Middle frontal gyrus (tissue), 1 donor: Measurements from ENCODE around the gene MPST.

Experiments used
- DNase-seq: peaks from one replicate; pipeline ENCODE4 v3.0.0-alpha.2; 2015; ENCODE audit warnings: low spot score; ENCODE audit errors: extremely low spot score

The MPST gene

GRCh38 chr22:37021710-37022482, 2.4 kb downstream of the MPST start:
- no peak for DNase-seq

GRCh38 chr22:37022483-37023337, 3.2 kb downstream of the MPST start:
- DNase-seq, result no peak

DNA sequence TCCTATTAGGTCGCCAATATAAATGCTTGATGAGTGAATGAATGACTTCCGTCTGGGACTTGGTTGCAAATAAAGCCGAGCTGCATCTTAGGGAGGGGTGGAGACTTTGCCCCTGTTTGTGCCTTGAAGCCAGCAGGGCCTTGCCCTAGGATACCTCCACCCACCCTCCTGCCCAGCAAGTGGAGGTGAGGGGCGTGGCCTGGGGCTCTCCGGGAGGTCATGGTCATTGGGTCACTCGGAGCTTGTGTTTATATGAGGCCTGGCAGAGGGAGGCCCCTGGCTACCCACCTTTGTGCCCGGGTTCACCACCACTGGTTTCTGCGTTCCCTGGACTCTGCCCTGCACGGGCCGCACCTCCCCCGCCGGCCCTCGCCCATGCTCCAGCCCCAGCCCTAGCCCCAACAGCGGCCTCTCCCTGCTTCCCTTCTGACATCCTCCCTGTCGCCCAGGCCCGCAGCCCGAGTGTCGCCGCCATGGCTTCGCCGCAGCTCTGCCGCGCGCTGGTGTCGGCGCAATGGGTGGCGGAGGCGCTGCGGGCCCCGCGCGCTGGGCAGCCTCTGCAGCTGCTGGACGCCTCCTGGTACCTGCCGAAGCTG, 4.3 kb downstream of the MPST start:
- DNase-seq, result no peak

GRCh38 chr22:37024339-37025157, 5.0 kb downstream of the MPST start:
- no peak for DNase-seq

- DNase-seq, result no peak
Measured at GRCh38 chr22:37025500-37026070, 6.0 kb downstream of the MPST start.

GRCh38 chr22:37026325-37026724, 6.8 kb downstream of the MPST start:
- DNase-seq, result no peak

DNA sequence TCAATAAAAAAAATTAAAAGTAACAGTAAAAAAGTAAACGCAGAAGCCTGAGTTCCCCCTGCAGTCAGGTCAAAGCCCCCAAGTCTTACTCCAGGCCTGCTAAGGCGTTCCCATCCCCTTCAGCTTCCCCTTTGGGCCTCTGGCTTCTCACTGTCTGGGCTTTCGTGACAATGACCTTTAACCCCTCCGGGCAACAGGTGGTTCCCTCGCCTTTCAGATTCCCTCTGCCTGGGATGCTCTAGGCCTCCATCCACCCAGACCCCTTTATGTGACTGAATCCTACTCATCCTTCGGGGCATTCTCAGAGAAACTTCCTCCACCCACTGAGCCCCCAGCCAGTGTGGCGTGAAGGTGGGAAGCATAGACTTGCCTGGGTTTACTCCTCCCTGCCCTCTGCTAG, 8.0 kb downstream of the MPST start:
- DNase-seq, result no peak

GRCh38 chr22:37028692-37029674, 9.4 kb downstream of the MPST start:
- DNase-seq, result no peak

GRCh38 chr22:37030560-37031281, 11.2 kb downstream of the MPST start:
- no peak for DNase-seq

GRCh38 chr22:37032134-37032534, 12.6 kb downstream of the MPST start:
- no peak for DNase-seq

- DNase-seq, result no peak
Measured at GRCh38 chr22:37032535-37033460, 13.3 kb downstream of the MPST start.

DNA sequence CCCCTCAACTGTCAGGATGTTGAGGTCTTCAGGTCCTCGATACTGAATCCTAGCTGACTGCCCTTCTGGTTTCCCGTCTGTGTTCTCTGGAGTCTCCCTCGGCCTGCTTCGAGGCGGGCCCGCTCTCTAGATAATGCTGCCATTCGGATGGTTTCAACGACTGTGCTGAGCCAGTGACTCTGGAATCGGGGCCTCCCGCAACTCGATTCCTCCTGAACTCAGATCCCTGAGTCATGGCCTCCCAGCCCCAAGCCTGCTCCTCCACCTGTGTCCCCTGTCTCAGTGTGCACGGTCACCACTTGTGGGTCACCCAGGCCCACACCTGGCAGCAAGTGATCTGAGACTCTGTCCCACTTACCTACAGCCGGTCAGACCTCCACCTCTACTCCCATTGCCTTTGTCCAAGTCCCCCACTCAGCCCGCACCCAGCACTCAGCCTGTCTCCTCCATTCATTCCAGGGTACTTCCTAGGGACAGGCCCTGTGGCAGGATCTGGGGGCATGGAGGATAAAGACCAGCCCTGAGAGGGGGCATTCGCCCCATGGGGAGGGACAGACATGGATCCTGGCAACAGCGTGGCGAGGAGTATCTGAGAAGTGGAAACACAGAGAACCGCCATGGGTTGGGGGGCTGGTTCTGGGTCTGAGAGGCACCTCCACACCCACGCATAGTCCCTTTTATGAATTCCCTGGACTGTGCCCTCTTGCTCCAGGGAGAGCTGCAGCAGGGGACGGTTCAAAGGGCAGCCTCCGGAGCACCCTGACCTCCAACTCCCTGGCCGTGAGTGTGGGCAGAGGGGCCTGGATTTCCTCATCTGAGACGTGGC, 14.3 kb downstream of the MPST start:
- no peak for DNase-seq

- DNase-seq, result no peak
Measured at GRCh38 chr22:37036655-37037377, 17.3 kb downstream of the MPST start.

- DNase-seq, result no peak
Measured at GRCh38 chr22:37037669-37038068, 18.1 kb downstream of the MPST start.

GRCh38 chr22:37039466-37039865, 19.9 kb downstream of the MPST start:
- DNase-seq, result no peak

DNA sequence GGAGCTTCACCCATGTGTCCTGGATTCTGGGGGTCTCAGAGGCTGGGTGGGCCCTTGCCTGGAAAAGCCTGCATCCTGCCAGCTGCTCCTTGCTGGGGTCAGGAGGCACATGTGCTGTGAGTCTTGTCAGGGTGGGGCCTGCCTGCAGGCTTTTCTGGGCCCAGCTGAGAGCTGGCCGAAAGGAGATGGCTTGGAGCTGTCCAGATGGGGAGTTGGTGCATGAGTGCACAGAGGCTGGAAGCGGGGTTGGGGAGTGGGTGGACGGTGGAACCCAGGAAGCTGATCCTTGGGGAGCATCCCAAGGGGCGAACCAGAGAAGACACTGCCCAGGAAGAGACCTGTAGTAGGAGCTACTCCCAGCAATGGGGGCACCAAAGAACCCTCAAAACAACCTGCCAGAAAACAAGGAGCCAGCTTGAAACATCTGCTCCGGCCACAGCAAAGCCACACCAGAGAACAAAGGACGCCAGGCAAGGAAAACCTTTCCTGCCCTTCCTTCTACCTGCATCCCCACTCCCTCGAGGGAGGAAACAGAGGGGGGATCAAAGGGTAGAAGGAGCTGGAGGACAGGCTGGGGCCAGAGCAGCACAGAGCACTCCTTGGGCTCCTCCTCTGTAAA, 23.8 kb downstream of the MPST start:
- DNase-seq, result no peak
